ENCODE results near the gene GPR65. TPM values are rescaled to one million over a fixed set of nuclear protein-coding genes. Genes with fewer than 3 reads are reported as not detected.

Gene GPR65
- total RNA-seq, 1 experiment from 2014 or later, result not detected

- H4K20me1 ChIP-seq (ENCODE audit: low read length), result no peaks in the 10 kb centered on the region
- ChIA-PET CTCF (no interaction called here), POLR2A (ENCODE audit: unreplicated experiment) (no interaction called here)
- H3K9me2 ChIP-seq (replicated peaks; ENCODE audit: low read length), result no peaks in the 10 kb centered on the region
- no peaks in the 10 kb centered on the region for H3F3A ChIP-seq (ENCODE audit: low read length, unreplicated experiment)
- no peaks in the 10 kb centered on the region for H3K27me3 ChIP-seq (ENCODE audit: low read length)
- H3K4me3 ChIP-seq (ENCODE audit: low read length), result no peak overlapping the region
- H3K9ac ChIP-seq (ENCODE audit: low read length), result no peak overlapping the region
- no peaks in the 10 kb centered on the region for H3K36me3 ChIP-seq (ENCODE audit: low read depth, low read length)
- no TSS peak for BruUV-seq (replicated peaks)
- TF ChIP-seq EZH2phosphoT487 (IDR thresholded peaks at IDR 0.05; ENCODE audit: borderline replicate concordance, low read length) (no peak), EZH2 (IDR thresholded peaks at IDR 0.05; ENCODE audit: low read length, unreplicated experiment) (no peak), CTCF (conservative IDR thresholded peaks at IDR 0.05; ENCODE audit: low read depth, low read length) (no peak)
- H3K4me1 ChIP-seq (ENCODE audit: insufficient read depth, low read length), result no peaks in the 10 kb centered on the region
- no peaks in the 10 kb centered on the region for H3K79me2 ChIP-seq (ENCODE audit: low read length)
- intact Hi-C loops (cut with micrococcal nuclease), result loop anchor here (2.0 kb wide), 2 partner anchors 21 to 55 kb away; no protein-coding TSS in a partner anchor
- peak; percentile 64 for ATAC-seq
- H3K9me3 ChIP-seq (ENCODE audit: low read length), result no peaks in the 10 kb centered on the region
- H3K27ac ChIP-seq (ENCODE audit: low read length), result no peak overlapping the region
- no peak overlapping the region for H2AFZ ChIP-seq (ENCODE audit: low read length)
- H3K4me2 ChIP-seq (ENCODE audit: low read length), result no peak overlapping the region
- peak; percentile 50 for DNase-seq
These were observed 15.0 kb upstream of the GPR65 start for GRCh38 chr14:87989956-87990299.

GRCh38 chr14:87990682-87991081 lies 14.3 kb upstream of the GPR65 start:
- Histone ChIP-seq H3K27ac (ENCODE audit: low read length) (no peak overlapping the region), H3K79me2 (ENCODE audit: low read length) (no peaks in the 10 kb centered on the region), H2AFZ (ENCODE audit: low read length) (no peak overlapping the region), H3K4me3 (ENCODE audit: low read length) (no peak overlapping the region), H3K36me3 (ENCODE audit: low read depth, low read length) (no peaks in the 10 kb centered on the region), H3K4me2 (ENCODE audit: low read length) (no peak overlapping the region), H4K20me1 (ENCODE audit: low read length) (no peaks in the 10 kb centered on the region), H3F3A (ENCODE audit: low read length, unreplicated experiment) (no peaks in the 10 kb centered on the region), H3K9me3 (ENCODE audit: low read length) (no peaks in the 10 kb centered on the region), H3K4me1 (ENCODE audit: insufficient read depth, low read length) (no peaks in the 10 kb centered on the region), H3K9ac (ENCODE audit: low read length) (no peak overlapping the region), H3K9me2 (replicated peaks; ENCODE audit: low read length) (no peaks in the 10 kb centered on the region), H3K27me3 (ENCODE audit: low read length) (no peaks in the 10 kb centered on the region)
- intact Hi-C loops (cut with micrococcal nuclease), result loop anchor here (2.0 kb wide), 2 partner anchors 20 to 54 kb away; no protein-coding TSS in a partner anchor
- DNase-seq (no peak), ATAC-seq (no peak)
- POLR2A ChIA-PET (ENCODE audit: unreplicated experiment), result no interaction called here
- no peak for TF ChIP-seq EZH2phosphoT487 (IDR thresholded peaks at IDR 0.05; ENCODE audit: borderline replicate concordance, low read length)
- no TSS peak for BruUV-seq (replicated peaks)
- CTCF ChIA-PET, result no interaction called here

GRCh38 chr14:87992346-87992717 lies 12.6 kb upstream of the GPR65 start:
- Histone ChIP-seq H3K4me3 (ENCODE audit: low read length) (no peak overlapping the region), H3K4me1 (ENCODE audit: insufficient read depth, low read length) (no peaks in the 10 kb centered on the region), H3K36me3 (ENCODE audit: low read depth, low read length) (no peaks in the 10 kb centered on the region), H3K9me3 (ENCODE audit: low read length) (no peaks in the 10 kb centered on the region), H4K20me1 (ENCODE audit: low read length) (no peaks in the 10 kb centered on the region), H3F3A (ENCODE audit: low read length, unreplicated experiment) (no peaks in the 10 kb centered on the region), H3K9me2 (replicated peaks; ENCODE audit: low read length) (no peaks in the 10 kb centered on the region), H3K27ac (ENCODE audit: low read length) (no peak overlapping the region), H3K27me3 (ENCODE audit: low read length) (no peaks in the 10 kb centered on the region), H3K4me2 (ENCODE audit: low read length) (no peak overlapping the region), H2AFZ (ENCODE audit: low read length) (peak overlapping the region; percentile 83; the same call in 1 of the 2 replicates), H3K79me2 (ENCODE audit: low read length) (no peaks in the 10 kb centered on the region), H3K9ac (ENCODE audit: low read length) (no peak overlapping the region)
- POLR2A ChIA-PET (ENCODE audit: unreplicated experiment), result no interaction called here
- no peak for DNase-seq
- BruUV-seq (replicated peaks), result TSS peak; percentile 43
- intact Hi-C loops (cut with micrococcal nuclease), result no loop called here
- ATAC-seq, result no peak
- no peak for TF ChIP-seq CTCF (conservative IDR thresholded peaks at IDR 0.05; ENCODE audit: low read depth, low read length)
- TF ChIP-seq EZH2 (IDR thresholded peaks at IDR 0.05; ENCODE audit: low read length, unreplicated experiment), result no peak
- no peak for TF ChIP-seq EZH2phosphoT487 (IDR thresholded peaks at IDR 0.05; ENCODE audit: borderline replicate concordance, low read length)
- CTCF ChIA-PET, result no interaction called here
